ENCODE measurements around the gene KLRC4.

KLRC4 gene

DNA sequence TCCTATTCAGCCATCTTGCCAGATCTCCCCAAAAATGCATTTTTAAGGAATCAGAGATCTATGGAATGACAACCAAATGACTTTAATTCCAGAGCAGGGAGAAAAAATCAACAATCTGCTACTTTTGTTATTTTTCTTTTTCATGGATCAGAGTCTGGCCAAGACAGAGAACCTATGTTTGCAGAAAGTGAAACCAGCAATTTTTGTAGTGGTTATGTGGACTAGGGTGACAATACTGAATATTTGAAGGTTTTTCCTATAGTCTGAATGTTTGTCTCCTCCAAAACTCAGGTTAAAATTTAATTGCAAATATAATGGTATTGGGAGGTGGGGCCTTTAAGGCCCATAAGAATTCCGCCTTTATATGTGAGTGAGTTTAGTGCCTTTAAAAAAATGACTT lies 50.6 kb downstream of the KLRC4 start:
- Histone ChIP-seq H3K9ac (ENCODE audit: low read length) (no peak overlapping the region), H3K4me1 (ENCODE audit: insufficient read depth, low read length, severe bottlenecking) (peaks cover 22% of the 10 kb centered on the region), H3K4me3 (ENCODE audit: low read depth, low read length, poor library complexity, severe bottlenecking) (no peak overlapping the region), H3K27me3 (ENCODE audit: insufficient read depth, low read length) (no peaks in the 10 kb centered on the region), H2AFZ (ENCODE audit: low read length) (no peak overlapping the region), H3K4me2 (ENCODE audit: low read length) (no peak overlapping the region), H3K9me3 (ENCODE audit: low read length) (no peaks in the 10 kb centered on the region), H3K79me2 (ENCODE audit: insufficient read depth, low read length) (no peaks in the 10 kb centered on the region), H3K36me3 (ENCODE audit: insufficient read depth, low read length) (peaks cover 38% of the 10 kb centered on the region), H3K27ac (ENCODE audit: low read depth, low read length, poor library complexity, severe bottlenecking) (no peak overlapping the region), H3F3A (ENCODE audit: insufficient read depth, low read length) (no peaks in the 10 kb centered on the region), H4K20me1 (ENCODE audit: insufficient read depth, low read length) (no peaks in the 10 kb centered on the region), H3K9me2 (ENCODE audit: low read depth, low read length) (no peaks in the 10 kb centered on the region)
- no peak for TF ChIP-seq EZH2 (IDR thresholded peaks at IDR 0.05; ENCODE audit: borderline replicate concordance, low read length)
- TF ChIP-seq, protein P1, sequence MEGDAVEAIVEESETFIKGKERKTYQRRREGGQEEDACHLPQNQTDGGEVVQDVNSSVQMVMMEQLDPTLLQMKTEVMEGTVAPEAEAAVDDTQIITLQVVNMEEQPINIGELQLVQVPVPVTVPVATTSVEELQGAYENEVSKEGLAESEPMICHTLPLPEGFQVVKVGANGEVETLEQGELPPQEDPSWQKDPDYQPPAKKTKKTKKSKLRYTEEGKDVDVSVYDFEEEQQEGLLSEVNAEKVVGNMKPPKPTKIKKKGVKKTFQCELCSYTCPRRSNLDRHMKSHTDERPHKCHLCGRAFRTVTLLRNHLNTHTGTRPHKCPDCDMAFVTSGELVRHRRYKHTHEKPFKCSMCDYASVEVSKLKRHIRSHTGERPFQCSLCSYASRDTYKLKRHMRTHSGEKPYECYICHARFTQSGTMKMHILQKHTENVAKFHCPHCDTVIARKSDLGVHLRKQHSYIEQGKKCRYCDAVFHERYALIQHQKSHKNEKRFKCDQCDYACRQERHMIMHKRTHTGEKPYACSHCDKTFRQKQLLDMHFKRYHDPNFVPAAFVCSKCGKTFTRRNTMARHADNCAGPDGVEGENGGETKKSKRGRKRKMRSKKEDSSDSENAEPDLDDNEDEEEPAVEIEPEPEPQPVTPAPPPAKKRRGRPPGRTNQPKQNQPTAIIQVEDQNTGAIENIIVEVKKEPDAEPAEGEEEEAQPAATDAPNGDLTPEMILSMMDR (IDR thresholded peaks at IDR 0.05; ENCODE audit: low read length) = no peak

GRCh38 chr12:10358131-10358530 lies 51.4 kb downstream of the KLRC4 start:
- no peaks in the 10 kb centered on the region for H3K9me3 ChIP-seq (ENCODE audit: low read length)
- no peak overlapping the region for H3K27ac ChIP-seq (ENCODE audit: low read depth, low read length, poor library complexity, severe bottlenecking)
- H3K36me3 ChIP-seq (ENCODE audit: insufficient read depth, low read length) = peaks cover 34% of the 10 kb centered on the region
- no peaks in the 10 kb centered on the region for H3K27me3 ChIP-seq (ENCODE audit: insufficient read depth, low read length)
- TF ChIP-seq, protein P1 (IDR thresholded peaks at IDR 0.05; ENCODE audit: low read length) = no peak
- no peak for TF ChIP-seq EZH2 (IDR thresholded peaks at IDR 0.05; ENCODE audit: borderline replicate concordance, low read length)
- H3K4me1 ChIP-seq (ENCODE audit: insufficient read depth, low read length, severe bottlenecking) = peaks cover 14% of the 10 kb centered on the region
- H2AFZ ChIP-seq (ENCODE audit: low read length) = no peak overlapping the region
- H3K4me3 ChIP-seq (ENCODE audit: low read depth, low read length, poor library complexity, severe bottlenecking) = no peak overlapping the region
- no peaks in the 10 kb centered on the region for H4K20me1 ChIP-seq (ENCODE audit: insufficient read depth, low read length)
- H3K9ac ChIP-seq (ENCODE audit: low read length) = no peak overlapping the region
- no peaks in the 10 kb centered on the region for H3F3A ChIP-seq (ENCODE audit: insufficient read depth, low read length)
- H3K4me2 ChIP-seq (ENCODE audit: low read length) = no peak overlapping the region
- no peaks in the 10 kb centered on the region for H3K79me2 ChIP-seq (ENCODE audit: insufficient read depth, low read length)
- H3K9me2 ChIP-seq (ENCODE audit: low read depth, low read length) = no peaks in the 10 kb centered on the region

All from OCI-LY1 (cell line).